M059J (cell line): ENCODE results near the gene ONECUT3. TPM values are rescaled to one million over a fixed set of nuclear protein-coding genes. Genes with fewer than 3 reads are reported as not detected.

Experiments
- DNase-seq: peaks from one replicate; pipeline ENCODE4 v3.0.0-alpha.2; 2012; ENCODE audit warnings: low read depth
- total RNA-seq: library from RNA; depleted of rRNA; stranded (reverse); fragments of >200 nt; shearing (Covaris generic); gene quantifications from 2 replicates; pipeline ENCODE4 v1.2.3, GENCODE V29; 2014

ONECUT3 gene
- total RNA-seq, 1 experiment from 2014 or later, result not detected

DNA sequence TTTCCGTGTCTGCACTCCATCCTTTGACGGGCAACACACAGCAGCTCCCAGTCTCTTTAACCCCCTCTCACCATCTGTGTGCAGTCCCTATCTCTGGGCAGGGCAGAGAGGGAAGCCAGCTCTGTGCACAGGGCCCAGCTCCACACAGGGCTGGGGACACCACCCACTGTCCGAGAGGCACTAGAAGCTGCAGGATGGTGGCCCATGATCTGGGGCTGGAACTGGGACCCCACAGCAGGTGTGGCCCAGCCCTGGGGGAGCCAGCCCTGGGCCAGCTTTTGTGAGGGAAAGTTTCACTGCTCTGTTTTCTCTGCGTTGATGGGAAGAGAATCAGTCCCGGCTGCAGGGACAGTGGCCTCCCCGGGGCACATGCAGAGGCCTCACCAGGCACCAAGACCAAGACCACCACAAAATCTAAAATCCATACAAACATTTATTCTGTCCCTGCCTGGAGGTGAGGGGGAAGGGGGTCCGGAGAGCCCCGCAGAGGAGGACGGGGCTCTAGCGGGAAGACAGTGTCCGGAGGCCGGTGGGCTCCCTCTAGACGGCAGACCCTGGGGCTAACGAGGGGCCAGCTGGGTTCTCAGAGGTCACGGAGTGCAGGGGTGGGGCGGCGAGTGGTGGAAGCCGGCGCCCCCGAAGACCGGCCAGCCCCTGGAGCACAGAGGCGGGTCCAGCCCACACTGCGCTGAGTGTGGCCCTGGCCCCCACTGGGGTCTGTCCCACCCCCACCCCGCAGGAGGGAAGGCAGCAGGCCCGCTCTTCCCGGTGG lies 61.7 kb downstream of the ONECUT3 start:
- no peak for DNase-seq

DNA sequence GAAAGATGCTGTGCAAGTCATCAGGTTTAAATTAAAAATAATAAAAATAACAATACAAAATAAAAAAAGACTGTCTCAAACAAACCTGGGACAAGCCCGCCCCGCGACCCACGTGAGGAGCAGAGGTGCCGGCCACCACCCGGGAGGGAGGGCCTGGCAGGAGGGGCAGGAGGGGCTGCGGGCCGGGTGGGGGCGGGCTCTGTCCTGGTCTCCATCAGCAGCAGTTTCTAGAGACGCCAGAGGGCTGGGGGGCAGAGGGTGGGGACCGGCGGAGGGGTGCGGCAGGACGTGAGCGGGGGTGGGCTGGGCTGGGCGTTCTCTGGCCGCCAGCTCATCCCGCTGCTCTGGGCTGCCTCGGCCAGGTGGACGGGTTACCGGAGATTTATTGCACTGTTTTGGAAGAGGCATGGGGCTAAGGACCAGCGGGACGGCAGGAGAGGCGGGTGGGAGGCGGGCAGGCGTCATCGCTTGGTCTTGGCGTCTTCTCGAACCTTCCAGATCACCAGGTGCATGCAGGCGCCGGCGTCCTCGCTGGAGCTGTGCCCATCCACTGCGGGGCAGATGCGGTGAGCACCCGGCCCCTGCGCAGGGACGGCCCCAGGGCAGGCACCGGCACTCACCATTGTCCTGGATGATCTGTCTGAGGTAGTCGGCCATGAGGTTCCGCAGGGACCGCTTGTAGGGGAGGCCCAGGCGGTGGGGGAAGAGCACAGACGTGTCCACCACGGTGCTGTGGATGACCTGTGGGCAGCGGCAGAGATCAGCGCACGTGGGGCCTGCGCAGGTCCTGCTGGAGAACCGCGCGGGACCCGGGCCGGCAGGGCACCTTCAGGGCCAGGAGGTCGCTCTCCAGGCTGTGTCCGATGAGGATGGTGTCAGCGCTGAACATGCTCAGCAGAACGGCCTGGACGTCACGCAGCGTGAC lies 62.6 kb downstream of the ONECUT3 start:
- no peak for DNase-seq

DNA sequence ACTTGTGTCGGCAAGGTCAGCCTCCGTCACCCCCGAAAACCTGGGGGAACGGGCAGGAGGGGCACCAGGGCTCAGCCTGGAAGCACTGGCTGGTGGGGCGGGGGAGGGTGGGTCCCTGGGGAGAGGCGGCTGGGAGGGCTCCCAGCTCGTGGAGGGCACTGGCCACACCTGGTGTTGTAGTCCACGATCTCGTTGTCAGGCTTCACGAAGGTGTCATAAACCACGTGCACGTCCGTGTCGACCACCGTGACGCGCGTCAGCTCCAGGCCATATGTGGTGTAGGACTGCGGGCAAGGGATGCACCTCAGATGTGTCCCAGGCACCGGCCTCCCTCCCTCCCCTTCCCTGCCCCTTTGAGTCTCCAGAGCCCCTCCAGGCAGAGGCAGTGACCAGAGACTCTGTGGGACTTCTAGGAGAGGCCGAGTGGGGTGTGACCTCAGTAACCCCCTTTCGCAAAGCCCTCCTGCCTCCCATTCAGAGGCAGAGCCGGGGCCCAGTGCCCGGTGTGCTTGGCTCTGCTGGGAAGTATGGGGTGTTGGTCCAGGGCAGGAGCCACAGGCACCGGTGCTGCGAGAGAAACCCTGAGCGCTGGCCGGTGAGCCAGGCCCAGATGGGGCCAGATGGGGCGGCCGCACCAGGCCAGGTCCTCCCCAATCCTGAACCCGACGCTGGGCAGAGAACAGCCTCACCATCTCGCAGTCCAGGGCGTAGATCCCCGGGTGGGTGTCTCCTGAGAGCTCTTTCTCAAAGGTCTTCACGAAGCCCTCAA lies 63.4 kb downstream of the ONECUT3 start:
- no peak for DNase-seq

DNA sequence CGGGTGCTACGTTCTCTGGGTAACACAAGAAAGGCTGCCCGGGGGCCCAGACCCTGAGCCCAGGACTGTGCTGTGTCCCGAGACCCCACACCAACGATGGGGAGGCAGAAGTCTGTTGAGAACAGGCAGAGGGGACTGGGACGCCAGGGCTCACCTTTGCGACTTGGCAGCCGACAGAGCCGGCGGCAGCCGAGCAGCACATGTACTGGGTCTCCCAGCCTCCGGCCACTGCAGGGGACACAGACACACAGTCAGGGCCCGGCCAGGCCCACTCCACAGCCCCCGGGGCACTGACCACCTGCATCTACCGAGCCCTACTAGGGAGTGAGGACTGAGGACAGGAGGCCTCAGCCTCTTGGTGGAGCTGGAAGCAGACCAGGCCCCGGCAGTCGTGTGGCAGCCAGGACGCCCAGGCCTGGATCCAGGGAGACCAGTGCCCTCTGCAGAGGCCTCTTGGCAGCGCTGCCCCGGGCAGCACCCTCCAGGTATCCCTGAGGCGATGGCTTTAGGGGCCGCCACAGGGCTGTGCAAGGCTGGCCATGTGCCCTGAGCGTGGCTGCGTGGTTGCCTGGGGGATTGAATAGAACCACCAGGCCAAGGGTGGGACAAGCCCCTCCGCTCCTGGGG lies 64.4 kb downstream of the ONECUT3 start:
- no peak for DNase-seq

DNA sequence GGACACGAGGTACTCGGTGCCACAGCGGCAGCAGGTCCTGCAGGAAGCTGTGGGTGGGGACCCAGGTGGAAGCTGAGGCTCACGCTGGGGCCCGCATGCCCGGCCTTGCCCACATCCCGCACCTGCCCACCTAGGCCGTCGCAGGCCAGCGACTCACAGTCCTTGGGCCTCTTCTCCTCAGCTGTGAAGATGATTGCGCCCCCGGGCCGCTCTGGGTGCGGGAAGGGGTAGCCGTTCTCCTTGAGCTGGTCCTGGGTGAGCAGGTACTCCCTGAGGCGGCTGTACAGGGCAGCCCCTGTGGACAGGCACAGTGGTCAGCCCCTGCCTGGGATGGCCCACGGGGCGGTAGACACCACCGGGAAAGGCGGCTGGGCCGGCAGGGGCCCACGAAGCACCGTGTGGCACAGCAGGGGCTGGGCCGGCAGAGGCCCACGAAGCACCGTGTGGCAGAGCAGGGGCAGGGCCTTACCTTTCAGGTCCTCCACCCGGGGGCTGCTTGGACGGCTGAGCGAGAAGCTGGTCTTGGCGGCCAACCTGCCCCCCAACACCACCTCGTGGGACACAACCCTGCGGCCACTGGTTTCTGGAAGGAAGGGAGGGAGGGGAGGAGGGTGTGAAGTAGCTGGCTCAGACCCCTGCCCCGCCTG lies 65.4 kb downstream of the ONECUT3 start:
- no peak for DNase-seq

DNA sequence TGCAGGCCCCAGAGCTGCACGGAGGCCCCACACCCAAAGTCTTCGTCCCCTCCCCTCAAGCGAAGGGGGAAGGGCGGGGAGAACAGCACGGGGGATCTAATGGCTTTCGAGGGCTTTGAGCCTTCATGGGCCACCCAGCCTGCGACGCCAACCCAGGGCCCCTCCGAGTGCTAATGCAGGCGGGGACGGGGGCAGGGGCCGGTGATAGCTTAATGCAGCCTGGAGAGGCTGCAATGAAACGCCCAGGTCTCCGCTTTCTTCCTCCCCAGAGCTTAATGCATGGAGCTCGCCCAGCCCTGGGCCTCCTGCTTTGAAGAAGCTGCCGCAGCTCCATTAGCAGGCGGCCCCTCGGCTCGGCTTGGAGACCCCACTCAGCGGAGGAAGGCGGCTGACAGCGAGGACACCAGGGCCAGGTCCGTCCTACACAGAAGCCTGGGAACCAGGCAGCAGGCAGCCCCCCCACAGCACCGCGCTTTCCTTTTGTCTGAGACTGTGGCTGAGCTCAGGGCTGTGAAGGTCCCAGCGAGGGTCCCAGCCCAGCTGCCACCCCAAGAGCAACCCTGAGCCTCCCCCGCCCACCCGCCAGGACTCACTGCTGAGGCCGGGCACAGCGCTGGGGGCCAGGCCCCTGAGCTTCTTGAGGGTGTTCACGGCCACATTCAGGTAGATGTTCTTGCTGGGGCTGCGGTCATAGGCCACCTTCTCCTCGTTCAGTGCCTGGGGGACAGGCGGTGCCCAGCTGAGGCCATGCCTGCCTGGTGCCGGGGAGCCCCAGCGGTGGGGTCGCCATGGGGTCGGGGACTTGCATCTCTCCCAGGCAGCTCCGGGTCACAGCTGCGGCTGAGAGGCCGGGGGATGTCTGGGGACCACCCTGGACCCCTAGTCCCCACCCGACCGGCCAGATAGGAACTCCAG lies 66.3 kb downstream of the ONECUT3 start:
- DNase-seq, result no peak

DNA sequence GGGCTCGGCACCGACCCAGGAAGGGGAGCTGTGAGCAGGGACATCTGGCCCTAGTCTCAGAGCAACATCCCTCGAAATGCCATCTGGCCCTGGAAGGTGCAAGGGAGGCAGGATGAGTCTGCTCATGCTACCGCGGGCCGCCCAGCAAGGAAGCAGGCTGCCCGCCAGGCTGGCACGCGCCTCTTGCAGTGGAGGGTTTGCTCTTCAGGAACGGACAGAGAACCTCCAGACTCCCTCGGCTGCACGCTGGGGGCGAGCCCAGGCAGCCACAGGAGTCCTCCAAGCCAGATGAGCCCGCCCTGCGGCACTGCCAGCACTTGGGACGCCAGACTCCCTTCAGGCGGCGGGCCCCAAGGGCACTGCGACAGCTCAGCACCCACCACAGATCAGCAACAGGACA lies 68.9 kb downstream of the ONECUT3 start:
- DNase-seq, result no peak

DNA sequence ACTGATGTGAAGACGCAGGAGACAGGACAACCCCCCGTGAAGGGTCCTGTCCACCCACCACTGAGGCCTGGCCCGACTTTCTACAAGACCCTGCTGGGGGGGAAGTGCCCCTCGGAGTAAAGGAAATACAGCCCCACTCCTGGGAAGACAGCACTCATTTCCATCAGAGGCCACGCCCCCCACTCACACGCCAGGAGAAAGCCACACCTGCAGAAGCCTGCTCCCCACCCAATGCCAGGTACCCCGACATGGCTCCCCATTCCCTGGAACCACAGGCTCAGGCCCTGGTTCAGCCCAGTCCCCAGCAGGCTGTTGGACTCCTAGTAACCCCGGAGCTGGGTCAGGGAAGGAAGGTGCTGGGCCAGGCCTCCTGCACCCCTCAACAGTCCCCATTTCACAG lies 69.7 kb downstream of the ONECUT3 start:
- no peak for DNase-seq

DNA sequence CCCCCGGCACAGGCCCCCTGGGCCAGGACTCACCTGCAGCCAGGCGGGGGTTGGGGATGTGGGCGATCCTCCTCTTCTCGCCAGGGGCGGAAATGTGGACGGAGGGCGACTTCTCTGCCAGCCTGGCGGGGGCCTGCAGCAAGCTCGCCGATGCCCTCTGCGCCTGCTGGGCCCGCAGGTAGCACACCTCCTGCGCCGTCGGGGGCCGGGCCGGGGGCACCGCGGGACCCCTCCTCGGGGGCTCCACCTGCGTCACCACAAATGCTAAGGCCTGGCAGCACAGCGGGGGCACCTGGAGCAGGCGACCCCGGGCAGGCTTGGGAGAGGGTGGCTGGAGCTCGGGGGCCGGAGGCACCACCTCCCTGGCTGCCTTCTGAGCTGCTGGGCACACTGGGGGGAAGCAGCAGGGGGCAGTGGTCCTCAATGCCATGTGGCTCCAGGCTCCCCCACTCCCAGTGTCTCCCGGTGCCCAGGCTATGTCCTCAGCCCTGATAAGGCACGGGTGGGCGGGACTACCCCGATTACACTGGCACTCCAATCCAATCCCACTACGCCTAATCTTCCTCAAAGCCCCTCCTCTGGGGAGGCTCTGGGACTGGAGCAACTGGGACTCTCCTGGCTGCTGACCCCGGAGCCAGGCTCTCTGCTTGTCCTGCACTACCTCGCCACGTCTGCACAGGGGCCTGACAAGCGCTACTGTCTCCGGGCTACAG lies 70.4 kb downstream of the ONECUT3 start:
- no peak for DNase-seq

DNA sequence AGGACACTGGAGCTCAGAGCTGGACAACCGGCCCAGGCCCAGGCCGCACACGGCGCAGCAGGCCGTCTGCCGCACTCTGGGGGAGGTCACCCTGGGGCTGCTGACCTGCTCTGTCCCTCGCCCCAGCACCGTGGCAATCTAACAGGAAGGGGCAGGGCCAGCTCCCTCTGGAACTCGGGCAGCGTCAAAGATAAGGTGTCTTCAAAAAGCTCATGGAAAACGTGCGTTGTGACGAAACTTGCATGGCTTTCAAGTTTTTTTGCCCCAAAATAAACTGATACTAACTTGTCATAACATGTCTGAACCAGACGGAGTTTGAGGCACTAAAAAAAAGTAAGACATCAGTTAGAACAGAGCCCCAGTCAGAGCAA lies 70.9 kb downstream of the ONECUT3 start:
- no peak for DNase-seq

DNA sequence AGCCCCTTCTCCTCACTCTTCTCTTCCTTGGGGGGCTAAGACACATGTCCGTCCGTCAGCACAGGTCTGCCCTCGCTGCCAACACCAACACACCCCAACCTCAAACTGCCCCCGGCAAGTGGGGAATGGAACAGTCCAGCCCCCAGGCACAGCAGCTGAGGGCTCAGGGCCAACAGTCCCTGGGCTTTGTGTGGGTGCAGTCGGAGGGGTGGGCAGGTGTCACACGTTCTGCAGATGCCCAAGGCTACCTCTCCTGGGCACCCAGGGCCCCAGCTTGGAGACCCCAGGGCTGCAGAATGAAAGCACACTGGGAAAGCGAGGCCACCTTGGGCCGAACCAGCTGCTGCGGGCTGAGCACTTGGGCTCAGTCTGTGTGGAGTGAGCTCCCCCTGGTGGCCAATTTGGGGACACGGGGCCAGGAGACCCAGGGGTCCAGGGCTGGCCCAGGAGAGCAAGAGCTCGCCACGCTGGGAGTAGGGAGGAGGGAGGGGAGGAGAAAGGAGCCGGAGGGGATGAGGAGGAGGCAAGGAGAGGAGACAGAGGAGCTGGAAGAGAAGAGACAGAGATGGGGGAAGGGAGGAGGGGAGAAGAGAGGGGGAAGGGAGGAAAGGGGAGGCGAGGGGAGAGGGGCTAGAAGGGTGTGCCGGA lies 72.7 kb downstream of the ONECUT3 start:
- DNase-seq, result peak; percentile 46

DNA sequence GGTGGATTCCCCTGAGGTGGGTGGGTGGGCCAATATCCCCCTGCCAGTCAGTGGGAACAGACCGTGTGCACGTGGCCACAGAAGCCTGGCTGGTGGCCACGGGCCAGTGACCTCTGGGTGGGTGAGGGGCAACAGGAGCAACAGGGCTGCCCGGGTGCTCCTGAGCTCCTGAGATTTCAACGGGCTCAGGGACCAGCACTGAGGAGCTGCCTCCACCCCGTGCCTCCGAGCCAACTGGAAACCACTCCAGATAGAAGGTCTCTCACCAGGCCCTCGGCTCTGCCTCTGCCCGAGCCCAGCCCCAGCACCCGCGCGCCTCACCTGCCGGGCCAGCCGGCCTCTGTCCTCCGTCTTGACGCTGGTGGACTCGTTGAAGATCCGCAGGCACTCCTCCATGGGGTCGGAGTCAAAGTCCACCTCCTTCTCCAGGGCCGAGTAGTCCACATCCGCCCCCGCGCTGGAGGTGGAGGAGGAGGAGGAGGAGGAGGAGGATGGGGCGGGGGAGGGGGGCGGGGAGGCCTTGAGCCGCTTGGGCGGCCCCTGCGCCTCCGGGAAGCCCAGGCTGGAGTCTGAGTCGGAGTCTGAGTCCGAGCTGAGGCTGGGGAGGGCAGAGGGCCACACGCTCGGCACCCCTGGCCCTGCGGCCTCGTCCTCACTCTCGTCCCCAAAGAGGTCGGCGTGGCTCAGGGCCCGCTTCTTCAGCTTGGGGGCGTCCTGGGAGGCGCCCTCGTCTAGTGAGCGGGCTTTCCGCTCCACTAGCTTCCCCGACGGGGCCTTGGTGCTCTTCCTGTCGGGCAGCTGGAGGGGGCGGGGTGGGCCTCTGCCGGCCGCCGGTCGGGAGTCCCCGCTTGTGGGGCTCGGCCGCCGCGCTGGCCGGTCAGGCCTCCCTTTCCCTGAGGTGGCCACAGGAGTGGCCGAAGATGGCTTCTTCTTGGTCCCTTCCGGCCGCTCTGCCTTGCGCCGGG lies 73.5 kb downstream of the ONECUT3 start:
- DNase-seq, result no peak

DNA sequence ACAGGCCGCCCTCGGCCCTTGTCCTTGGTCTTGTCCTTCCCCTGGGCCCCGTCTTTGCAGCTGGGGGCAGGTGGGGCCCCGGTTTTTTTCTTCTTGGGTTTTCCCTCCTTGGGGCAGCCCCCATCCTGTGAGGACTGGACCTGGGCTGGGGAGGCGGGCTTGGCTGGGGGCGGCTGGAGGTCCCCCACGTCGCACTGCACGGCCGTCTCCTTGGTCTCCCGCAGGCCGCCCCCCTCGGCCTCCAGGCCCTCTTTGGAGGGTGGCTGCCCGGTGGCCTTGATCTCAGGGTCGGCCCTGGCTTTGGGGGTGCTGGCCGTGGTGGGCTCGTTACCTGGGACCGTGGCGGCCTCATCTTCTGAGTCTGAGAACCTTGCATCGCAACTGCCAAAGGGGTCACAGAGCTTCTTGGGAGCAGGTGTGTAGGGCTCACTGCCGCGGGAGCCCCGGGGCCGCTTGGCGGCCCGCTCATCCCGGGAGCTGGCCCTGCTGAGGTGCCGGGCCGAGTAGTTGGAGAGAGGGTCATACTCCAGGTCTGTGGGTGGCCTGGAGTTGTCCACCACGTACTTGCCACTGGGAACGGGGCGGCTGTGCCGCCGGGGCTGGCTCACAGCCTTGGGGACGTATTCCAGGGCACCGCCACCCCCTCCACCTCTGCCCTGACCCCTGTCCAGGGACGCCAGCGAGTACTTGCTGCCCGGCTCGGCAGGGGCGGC lies 74.4 kb downstream of the ONECUT3 start:
- DNase-seq, result no peak

DNA sequence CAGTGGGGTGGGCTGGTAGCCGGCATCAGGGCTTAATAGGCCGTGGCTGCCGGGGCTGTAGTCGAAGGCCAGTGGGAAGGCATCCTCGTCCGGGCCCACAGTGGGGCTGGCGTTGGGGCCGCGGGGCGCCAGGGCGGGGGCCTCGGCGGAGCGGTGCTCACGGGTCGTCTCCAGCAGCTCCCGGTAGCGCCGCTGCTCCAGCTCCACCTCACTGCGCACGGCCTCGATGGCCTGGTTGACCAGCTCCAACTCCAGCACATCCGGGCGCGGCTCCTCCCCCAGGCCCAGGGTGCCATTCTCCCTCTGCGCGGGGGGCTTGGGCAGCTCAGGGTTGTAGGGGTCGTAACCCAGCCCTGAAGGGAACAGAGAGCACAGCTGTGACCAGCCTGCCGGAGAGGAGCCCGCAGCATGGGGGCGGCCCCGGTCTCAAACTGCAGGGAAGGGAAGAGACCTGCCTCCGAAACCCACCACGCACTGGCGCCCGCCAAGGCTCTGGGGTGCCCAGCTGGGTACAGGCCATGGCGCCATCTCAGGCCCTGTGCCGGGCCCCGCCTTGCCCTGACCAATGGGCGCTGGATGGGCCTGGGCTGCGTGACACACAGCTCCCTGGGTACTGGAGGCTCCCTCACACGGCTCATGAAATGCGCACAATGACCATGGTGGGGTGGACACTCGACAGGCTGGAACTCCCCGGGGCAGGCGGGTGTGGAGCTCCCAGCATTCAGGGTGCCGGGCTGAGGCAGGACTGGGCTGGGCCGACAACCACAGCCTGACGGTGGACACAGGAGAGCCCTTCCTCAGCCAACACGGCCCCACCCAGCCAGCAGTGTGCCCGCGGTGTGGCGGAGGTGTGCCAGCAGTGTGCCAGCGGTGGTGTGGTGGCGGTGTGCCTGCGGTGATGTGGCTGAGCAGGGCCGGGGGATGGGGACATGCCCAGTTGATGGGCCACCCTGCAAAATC lies 75.3 kb downstream of the ONECUT3 start:
- DNase-seq, result no peak

DNA sequence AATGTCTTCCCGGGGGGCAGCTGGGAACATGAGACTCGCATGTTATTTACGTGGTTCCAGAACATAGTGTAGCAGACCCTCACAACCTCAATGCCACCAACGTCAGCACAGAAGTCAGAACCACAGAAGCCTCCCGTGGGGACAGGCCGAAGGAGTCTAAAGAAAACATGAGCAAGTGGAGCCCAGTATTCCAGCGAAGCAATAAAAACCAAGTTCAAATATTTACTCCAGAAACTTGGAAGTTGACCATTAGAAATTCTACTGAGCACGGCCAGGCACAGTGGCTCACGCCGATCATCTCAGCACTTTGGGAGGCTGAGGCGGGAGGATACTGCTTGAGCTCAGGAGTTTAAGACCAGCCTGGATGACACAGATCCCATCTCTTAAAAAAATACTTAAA lies 76.7 kb downstream of the ONECUT3 start:
- no peak for DNase-seq

DNA sequence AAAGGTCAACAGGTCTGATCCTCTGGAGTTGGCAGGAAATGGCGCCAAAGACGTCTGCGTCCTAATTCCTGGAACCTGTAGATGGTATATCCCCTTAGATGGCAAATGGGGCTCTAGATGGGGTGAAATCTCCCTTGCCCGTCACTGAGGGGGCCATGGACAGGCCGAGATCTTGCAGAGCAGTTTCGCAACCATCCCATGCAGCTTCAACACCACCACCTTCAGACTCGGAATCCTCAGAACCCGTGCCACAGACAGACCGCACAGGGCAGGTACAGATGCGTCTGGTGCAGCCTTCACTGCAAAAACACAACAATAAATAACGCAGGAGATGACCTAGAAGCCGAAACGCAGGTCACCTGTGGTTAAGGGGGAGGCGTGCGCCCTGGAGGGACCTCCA lies 77.3 kb downstream of the ONECUT3 start:
- DNase-seq, result no peak
